Osteocyte (in vitro differentiated cells): ENCODE data around the gene SOX30. TPM values are rescaled to one million over a fixed set of nuclear protein-coding genes. Genes with fewer than 3 reads are reported as not detected.

Source experiments
- DNase-seq: peaks from one replicate; pipeline ENCODE4 v3.0.0; 2021; ENCODE audit warnings: mixed read lengths; ENCODE audit not compliant: unreplicated experiment; ENCODE audit errors: extremely low spot score
- H3K27ac Mint-ChIP-seq: one replicate; pipeline ENCODE4 v1.8.0; 2021; ENCODE audit warnings: mild to moderate bottlenecking, mixed read lengths; ENCODE audit not compliant: unreplicated experiment
- H3K27me3 Mint-ChIP-seq: one replicate; pipeline ENCODE4 v1.8.0; 2021; ENCODE audit warnings: mixed read lengths; ENCODE audit not compliant: unreplicated experiment
- H3K36me3 Mint-ChIP-seq: one replicate; pipeline ENCODE4 v1.8.0; 2021; ENCODE audit warnings: mixed read lengths; ENCODE audit not compliant: unreplicated experiment
- H3K4me1 Mint-ChIP-seq: one replicate; pipeline ENCODE4 v1.8.0; 2021; ENCODE audit warnings: mixed read lengths; ENCODE audit not compliant: unreplicated experiment
- H3K4me3 Mint-ChIP-seq: one replicate; pipeline ENCODE4 v1.8.0; 2021; ENCODE audit warnings: mild to moderate bottlenecking, moderate library complexity, mixed read lengths; ENCODE audit not compliant: unreplicated experiment
- H3K9me3 Mint-ChIP-seq: one replicate; pipeline ENCODE4 v1.8.0; 2021; ENCODE audit warnings: mixed read lengths; ENCODE audit not compliant: unreplicated experiment
- total RNA-seq: library from RNA; stranded (reverse); gene quantifications from 2 replicates; pipeline ENCODE4 v1.2.1, GENCODE V29; 2021
- TF ChIP-seq, protein P1 (sequence below): fragments of 200-600 bp; sonication (generic); IDR thresholded peaks from 2 replicates; pipeline ENCODE4 v1.5.0; 2021; ENCODE audit warnings: antibody characterized with exemption, mild to moderate bottlenecking, moderate library complexity

SOX30 gene
- total RNA-seq, 1 donor from 2014 or later, result not detected

DNA sequence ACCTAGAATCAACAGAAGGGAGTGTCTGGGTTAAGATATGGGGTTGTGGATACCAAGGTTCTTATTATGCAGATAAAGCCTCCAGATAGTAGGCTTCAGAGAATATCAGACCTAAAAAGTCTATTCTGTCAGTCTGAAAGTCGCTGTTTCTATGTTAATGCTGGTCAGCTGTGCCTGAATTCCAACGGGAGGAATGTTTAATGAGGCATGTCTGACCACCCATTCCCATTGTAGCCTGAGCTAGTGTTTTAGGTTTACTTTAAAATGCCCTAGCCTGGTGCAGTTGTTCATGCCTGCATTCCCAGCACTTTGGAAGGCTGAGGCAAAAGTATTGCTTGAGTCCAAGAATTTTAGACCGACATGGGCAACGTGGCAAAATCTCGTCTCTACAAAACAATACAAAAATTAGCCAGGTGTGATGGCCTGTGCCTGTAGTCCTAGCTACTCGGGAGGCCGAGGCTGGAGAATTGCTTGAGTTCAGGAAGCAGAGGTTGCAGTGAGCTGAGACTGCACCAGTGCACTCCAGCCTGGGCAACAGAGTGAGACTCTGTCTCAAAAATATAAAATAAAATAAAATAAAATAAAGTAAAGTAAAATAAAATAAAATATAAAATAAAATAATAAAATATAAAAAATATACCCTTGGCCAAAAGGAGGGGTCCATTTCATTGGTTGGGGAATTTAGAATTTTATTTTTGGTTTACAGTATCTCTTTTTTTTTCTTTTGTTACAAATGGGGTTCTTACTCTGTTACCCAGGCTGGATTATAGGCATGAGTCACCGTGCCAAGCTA is 7.8 kb upstream of the SOX30 start:
- Mint-ChIP-seq H3K27me3 (peaks cover 6% of the 10 kb centered on the region), H3K27ac (no peak overlapping the region), H3K4me1 (no peaks in the 10 kb centered on the region), H3K36me3 (peaks cover 4% of the 10 kb centered on the region), H3K9me3 (peaks cover 17% of the 10 kb centered on the region), H3K4me3 (no peak overlapping the region)
- TF ChIP-seq, protein P1, sequence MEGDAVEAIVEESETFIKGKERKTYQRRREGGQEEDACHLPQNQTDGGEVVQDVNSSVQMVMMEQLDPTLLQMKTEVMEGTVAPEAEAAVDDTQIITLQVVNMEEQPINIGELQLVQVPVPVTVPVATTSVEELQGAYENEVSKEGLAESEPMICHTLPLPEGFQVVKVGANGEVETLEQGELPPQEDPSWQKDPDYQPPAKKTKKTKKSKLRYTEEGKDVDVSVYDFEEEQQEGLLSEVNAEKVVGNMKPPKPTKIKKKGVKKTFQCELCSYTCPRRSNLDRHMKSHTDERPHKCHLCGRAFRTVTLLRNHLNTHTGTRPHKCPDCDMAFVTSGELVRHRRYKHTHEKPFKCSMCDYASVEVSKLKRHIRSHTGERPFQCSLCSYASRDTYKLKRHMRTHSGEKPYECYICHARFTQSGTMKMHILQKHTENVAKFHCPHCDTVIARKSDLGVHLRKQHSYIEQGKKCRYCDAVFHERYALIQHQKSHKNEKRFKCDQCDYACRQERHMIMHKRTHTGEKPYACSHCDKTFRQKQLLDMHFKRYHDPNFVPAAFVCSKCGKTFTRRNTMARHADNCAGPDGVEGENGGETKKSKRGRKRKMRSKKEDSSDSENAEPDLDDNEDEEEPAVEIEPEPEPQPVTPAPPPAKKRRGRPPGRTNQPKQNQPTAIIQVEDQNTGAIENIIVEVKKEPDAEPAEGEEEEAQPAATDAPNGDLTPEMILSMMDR, result no peak
- no peak for DNase-seq

DNA sequence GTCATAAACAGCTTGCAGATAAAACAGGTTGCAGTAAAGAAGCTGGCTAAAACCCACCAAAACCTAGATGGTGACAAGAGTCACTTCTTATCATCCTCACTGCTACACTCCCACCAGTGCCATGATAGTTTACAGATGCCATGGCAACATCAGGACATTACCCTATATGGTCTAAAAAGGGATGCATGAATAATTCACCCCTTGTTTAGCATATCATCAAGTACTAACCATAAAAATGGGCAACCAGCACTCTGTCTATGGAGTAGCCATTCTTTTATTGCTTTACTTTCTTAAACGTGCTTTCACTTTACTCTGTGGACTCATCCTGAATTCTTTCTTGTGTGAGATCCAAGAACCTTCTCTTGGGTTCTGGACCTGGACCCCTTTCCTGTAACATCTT is 6.7 kb upstream of the SOX30 start:
- H3K36me3 Mint-ChIP-seq, result peaks cover 4% of the 10 kb centered on the region
- TF ChIP-seq, protein P1, result no peak
- no peaks in the 10 kb centered on the region for H3K4me1 Mint-ChIP-seq
- peaks cover 17% of the 10 kb centered on the region for H3K9me3 Mint-ChIP-seq
- no peak overlapping the region for H3K4me3 Mint-ChIP-seq
- no peak for DNase-seq
- no peak overlapping the region for H3K27ac Mint-ChIP-seq
- peaks cover 6% of the 10 kb centered on the region for H3K27me3 Mint-ChIP-seq

DNA sequence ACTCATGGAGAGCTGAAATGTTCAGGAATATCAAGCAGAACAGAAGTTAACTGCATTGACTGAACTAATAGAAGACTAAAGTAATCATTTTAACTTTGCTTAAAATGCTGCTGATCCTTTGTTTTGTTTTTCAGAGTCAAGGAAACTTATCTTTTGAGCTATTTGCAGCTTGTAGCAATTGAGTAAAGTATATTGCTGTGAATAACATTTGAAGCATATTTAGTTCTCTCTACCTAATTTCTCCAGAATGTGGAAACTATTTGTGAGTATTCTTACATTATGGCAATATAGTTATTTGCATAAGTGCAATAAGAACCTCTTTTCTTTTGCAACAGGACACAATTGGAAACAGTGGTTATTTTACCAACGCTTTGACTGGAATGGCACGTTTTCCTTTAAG is 5.3 kb upstream of the SOX30 start:
- DNase-seq, result no peak
- Mint-ChIP-seq H3K36me3 (peaks cover 4% of the 10 kb centered on the region), H3K9me3 (peaks cover 21% of the 10 kb centered on the region), H3K27ac (no peak overlapping the region), H3K4me3 (no peak overlapping the region), H3K4me1 (no peaks in the 10 kb centered on the region), H3K27me3 (peaks cover 6% of the 10 kb centered on the region)
- TF ChIP-seq, protein P1, result no peak

DNA sequence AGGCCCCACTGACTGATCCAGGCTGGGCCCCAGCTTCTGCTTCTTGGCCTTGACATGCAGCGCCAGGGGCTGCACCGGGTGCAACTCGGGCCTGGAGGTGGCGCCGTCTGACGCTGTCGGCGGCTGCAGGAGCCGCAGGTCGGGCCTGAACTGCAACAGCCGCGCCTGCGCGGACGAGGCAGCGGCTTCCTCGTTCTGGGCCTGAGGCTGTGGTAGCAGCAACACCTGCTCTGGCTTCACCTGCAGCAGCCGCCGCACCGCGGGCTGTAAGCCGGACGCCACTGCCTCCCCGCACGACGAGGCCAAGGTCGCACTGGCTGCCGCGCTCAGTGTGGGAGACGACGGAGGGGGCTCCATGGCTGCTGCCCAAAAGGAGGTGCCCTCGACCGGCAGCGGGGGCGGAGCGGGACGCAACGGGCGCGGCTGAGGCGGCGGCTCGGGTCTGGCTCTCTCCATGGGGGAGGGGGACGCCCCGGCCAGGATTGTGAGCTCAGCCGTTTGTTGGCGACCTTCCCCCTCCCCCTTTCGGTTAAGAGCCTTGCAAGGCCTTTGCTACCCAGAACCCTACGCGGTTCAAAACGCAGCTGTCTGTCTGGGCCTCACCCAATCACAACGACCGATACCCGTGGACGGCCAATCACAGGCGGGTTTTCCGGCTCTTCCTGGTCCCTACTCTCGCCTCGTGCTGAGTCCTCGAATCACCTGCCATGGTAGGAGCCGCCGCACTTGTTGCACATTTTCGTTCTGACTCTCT is 438 bp downstream of the SOX30 start:
- Mint-ChIP-seq H3K36me3 (peaks cover 2% of the 10 kb centered on the region), H3K4me1 (peaks cover 9% of the 10 kb centered on the region), H3K4me3 (no peak overlapping the region), H3K27ac (no peak overlapping the region), H3K27me3 (peaks cover 3% of the 10 kb centered on the region), H3K9me3 (peaks cover 8% of the 10 kb centered on the region)
- TF ChIP-seq, protein P1, result no peak
- no peak for DNase-seq

DNA sequence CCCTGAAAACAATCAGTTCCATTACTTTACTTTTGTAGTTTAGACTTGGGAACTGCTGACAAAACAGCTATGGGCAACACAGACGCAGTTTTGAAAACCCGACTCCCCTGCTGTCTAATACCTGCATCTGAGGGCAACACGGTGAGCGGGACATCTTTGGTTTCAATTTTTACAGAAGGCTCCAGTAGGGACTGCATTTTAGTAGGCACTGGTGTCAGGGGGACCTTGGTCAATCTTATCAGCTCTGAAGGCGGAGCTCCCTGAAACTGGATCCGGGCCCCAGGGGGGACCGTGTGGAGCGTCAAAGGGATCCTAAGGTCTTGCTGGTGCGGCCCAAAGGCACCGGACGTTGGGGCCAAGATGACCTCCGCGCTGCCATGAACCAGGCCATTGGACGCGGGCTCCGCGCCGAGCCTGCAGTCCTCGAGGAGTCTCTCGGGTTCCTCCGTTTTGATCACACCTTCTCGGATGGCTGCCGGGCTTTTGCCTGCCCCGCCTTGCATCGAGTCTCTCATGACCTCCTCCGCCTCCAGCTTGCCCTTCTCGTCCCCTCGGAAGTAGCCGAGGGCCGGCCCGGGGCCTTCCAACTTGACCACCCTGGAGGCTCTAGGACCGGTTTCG is 1.1 kb downstream of the SOX30 start:
- Mint-ChIP-seq H3K4me3 (no peak overlapping the region), H3K4me1 (peaks cover 9% of the 10 kb centered on the region), H3K27ac (no peak overlapping the region), H3K27me3 (no peaks in the 10 kb centered on the region), H3K9me3 (peaks cover 3% of the 10 kb centered on the region), H3K36me3 (no peaks in the 10 kb centered on the region)
- TF ChIP-seq, protein P1, result no peak
- no peak for DNase-seq
